Measurements from ENCODE around the gene HIGD1B.

HIGD1B gene

GRCh38 chr17:44832805-44833204 is 14.9 kb upstream of the HIGD1B start:
- DNase-seq = no peak

- no peak for DNase-seq
These were observed 10.5 kb upstream of the HIGD1B start for GRCh38 chr17:44837196-44837595.

GRCh38 chr17:44840274-44840673 is 7.4 kb upstream of the HIGD1B start:
- DNase-seq = no peak

- DNase-seq = no peak
These were observed 6.7 kb upstream of the HIGD1B start for GRCh38 chr17:44840936-44841335.

- DNase-seq = no peak
These were observed 4.9 kb upstream of the HIGD1B start for GRCh38 chr17:44842748-44843147.

GRCh38 chr17:44844390-44844830 is 3.3 kb upstream of the HIGD1B start:
- no peak for DNase-seq

- DNase-seq = no peak
These were observed 1.5 kb upstream of the HIGD1B start for GRCh38 chr17:44846206-44846605.

- DNase-seq = no peak
These were observed 643 bp downstream of the HIGD1B start for GRCh38 chr17:44848257-44848795.

- no peak for DNase-seq
These were observed 1.3 kb downstream of the HIGD1B start for GRCh38 chr17:44848961-44849489.

- no peak for DNase-seq
These were observed 2.3 kb downstream of the HIGD1B start for GRCh38 chr17:44850025-44850424.

- DNase-seq = no peak
These were observed 2.9 kb downstream of the HIGD1B start for GRCh38 chr17:44850612-44851011.

GRCh38 chr17:44854192-44854591 is 6.5 kb downstream of the HIGD1B start:
- DNase-seq = no peak

- no peak for DNase-seq
These were observed 12.0 kb downstream of the HIGD1B start for GRCh38 chr17:44859701-44860100.

GRCh38 chr17:44862278-44862914 is 14.7 kb downstream of the HIGD1B start:
- DNase-seq = no peak

GRCh38 chr17:44863061-44863918 is 15.6 kb downstream of the HIGD1B start:
- DNase-seq = no peak

- DNase-seq = no peak
These were observed 17.1 kb downstream of the HIGD1B start for GRCh38 chr17:44864831-44865230.

- DNase-seq = peak in 39 of 58 donors; percentile 2 to 71 (median 19)
These were observed 17.6 kb downstream of the HIGD1B start for GRCh38 chr17:44865231-44865660.

- DNase-seq = no peak
These were observed 18.2 kb downstream of the HIGD1B start for GRCh38 chr17:44865931-44866330.

- no peak for DNase-seq
These were observed 20.2 kb downstream of the HIGD1B start for GRCh38 chr17:44867841-44868240.

GRCh38 chr17:44871556-44871955 is 23.9 kb downstream of the HIGD1B start:
- peak in 7 of 58 donors; percentile 1 to 23 (median 4) for DNase-seq

GRCh38 chr17:44872131-44872768 is 24.6 kb downstream of the HIGD1B start:
- peak in 32 of 58 donors; percentile 2 to 54 (median 16) for DNase-seq

GRCh38 chr17:44875761-44876160 is 28.1 kb downstream of the HIGD1B start:
- DNase-seq = no peak

Data from anterior cingulate cortex (tissue), 58 donors.